ENCODE results near the gene MAP4K2.

MAP4K2 gene

DNA sequence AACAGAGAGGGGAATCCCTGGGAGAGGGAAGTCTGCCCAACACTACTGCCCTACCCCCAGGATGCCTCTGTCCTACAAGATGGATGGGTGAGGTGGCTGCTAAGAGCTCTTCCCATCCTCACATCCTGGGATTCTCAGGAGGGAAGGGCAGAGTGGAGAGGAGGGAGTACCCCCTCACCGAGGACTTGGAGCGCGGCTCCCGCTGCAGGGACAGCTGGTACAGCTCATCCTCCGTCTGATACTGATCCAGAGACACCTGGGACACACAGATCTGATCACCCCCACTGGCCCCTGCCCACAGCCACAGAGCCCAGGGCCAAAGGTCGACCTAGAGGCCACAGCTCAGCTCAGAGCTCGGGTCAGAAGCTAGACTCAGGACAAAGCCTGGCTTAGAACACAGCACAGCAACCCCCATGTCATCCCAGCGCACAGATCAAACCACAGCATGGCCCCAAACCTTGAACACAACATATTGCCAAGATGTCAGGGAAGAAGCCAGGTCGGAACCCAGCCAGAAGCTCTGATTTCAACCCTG is 67.2 kb downstream of the MAP4K2 start:
- ATAC-seq, result no peak
- TF ChIP-seq GLIS3 (CRISPR knock-in tag; IDR thresholded peaks at IDR 0.05) (no peak), ISL1 (CRISPR knock-in tag; IDR thresholded peaks at IDR 0.05) (no peak), BACH2 (CRISPR knock-in tag; IDR thresholded peaks at IDR 0.05; ENCODE audit: borderline replicate concordance) (no peak), ARNTL (CRISPR knock-in tag; IDR thresholded peaks at IDR 0.05; ENCODE audit: borderline replicate concordance, low read depth) (no peak), RARB (CRISPR knock-in tag; IDR thresholded peaks at IDR 0.05) (no peak), PPARA (CRISPR knock-in tag; IDR thresholded peaks at IDR 0.05; ENCODE audit: borderline replicate concordance) (no peak), ZFP30 (CRISPR knock-in tag; IDR thresholded peaks at IDR 0.05) (no peak), ESRRG (CRISPR knock-in tag; IDR thresholded peaks at IDR 0.05) (no peak), ZFP3 (CRISPR knock-in tag; IDR thresholded peaks at IDR 0.05) (no peak), ZC3H10 (CRISPR knock-in tag; IDR thresholded peaks at IDR 0.05) (no peak), CSDC2 (CRISPR knock-in tag; IDR thresholded peaks at IDR 0.05) (no peak), ZNF565 (CRISPR knock-in tag; conservative IDR thresholded peaks at IDR 0.05; ENCODE audit: low read depth) (no peak), TOX (CRISPR knock-in tag; IDR thresholded peaks at IDR 0.05; ENCODE audit: borderline replicate concordance) (no peak), TCF4 (CRISPR knock-in tag; IDR thresholded peaks at IDR 0.05; ENCODE audit: borderline replicate concordance) (no peak), ZNF70 (CRISPR knock-in tag; IDR thresholded peaks at IDR 0.05) (no peak)
- TF ChIP-seq, protein P1, sequence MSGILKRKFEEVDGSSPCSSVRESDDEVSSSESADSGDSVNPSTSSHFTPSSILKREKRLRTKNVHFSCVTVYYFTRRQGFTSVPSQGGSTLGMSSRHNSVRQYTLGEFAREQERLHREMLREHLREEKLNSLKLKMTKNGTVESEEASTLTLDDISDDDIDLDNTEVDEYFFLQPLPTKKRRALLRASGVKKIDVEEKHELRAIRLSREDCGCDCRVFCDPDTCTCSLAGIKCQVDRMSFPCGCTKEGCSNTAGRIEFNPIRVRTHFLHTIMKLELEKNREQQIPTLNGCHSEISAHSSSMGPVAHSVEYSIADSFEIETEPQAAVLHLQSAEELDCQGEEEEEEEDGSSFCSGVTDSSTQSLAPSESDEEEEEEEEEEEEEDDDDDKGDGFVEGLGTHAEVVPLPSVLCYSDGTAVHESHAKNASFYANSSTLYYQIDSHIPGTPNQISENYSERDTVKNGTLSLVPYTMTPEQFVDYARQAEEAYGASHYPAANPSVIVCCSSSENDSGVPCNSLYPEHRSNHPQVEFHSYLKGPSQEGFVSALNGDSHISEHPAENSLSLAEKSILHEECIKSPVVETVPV (CRISPR knock-in tag; IDR thresholded peaks at IDR 0.05), result no peak
- TF ChIP-seq, protein P2, sequence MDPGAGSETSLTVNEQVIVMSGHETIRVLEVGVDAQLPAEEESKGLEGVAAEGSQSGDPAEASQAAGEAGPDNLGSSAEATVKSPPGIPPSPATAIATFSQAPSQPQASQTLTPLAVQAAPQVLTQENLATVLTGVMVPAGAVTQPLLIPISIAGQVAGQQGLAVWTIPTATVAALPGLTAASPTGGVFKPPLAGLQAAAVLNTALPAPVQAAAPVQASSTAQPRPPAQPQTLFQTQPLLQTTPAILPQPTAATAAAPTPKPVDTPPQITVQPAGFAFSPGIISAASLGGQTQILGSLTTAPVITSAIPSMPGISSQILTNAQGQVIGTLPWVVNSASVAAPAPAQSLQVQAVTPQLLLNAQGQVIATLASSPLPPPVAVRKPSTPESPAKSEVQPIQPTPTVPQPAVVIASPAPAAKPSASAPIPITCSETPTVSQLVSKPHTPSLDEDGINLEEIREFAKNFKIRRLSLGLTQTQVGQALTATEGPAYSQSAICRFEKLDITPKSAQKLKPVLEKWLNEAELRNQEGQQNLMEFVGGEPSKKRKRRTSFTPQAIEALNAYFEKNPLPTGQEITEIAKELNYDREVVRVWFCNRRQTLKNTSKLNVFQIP (CRISPR knock-in tag; IDR thresholded peaks at IDR 0.05; ENCODE audit: borderline replicate concordance, low read depth), result no peak
- TF ChIP-seq, protein P3, sequence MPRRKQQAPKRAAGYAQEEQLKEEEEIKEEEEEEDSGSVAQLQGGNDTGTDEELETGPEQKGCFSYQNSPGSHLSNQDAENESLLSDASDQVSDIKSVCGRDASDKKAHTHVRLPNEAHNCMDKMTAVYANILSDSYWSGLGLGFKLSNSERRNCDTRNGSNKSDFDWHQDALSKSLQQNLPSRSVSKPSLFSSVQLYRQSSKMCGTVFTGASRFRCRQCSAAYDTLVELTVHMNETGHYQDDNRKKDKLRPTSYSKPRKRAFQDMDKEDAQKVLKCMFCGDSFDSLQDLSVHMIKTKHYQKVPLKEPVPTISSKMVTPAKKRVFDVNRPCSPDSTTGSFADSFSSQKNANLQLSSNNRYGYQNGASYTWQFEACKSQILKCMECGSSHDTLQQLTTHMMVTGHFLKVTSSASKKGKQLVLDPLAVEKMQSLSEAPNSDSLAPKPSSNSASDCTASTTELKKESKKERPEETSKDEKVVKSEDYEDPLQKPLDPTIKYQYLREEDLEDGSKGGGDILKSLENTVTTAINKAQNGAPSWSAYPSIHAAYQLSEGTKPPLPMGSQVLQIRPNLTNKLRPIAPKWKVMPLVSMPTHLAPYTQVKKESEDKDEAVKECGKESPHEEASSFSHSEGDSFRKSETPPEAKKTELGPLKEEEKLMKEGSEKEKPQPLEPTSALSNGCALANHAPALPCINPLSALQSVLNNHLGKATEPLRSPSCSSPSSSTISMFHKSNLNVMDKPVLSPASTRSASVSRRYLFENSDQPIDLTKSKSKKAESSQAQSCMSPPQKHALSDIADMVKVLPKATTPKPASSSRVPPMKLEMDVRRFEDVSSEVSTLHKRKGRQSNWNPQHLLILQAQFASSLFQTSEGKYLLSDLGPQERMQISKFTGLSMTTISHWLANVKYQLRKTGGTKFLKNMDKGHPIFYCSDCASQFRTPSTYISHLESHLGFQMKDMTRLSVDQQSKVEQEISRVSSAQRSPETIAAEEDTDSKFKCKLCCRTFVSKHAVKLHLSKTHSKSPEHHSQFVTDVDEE (CRISPR knock-in tag; IDR thresholded peaks at IDR 0.05), result no peak
- TF ChIP-seq, protein P4, sequence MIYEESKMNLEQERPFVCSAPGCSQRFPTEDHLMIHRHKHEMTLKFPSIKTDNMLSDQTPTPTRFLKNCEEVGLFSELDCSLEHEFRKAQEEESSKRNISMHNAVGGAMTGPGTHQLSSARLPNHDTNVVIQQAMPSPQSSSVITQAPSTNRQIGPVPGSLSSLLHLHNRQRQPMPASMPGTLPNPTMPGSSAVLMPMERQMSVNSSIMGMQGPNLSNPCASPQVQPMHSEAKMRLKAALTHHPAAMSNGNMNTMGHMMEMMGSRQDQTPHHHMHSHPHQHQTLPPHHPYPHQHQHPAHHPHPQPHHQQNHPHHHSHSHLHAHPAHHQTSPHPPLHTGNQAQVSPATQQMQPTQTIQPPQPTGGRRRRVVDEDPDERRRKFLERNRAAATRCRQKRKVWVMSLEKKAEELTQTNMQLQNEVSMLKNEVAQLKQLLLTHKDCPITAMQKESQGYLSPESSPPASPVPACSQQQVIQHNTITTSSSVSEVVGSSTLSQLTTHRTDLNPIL (CRISPR knock-in tag; IDR thresholded peaks at IDR 0.05; ENCODE audit: low read depth), result no peak
